H1 (cell line): Measurements from ENCODE around the gene CPNE8. TPM values are rescaled to one million over a fixed set of nuclear protein-coding genes. Genes with fewer than 3 reads are reported as not detected.

ENCODE experiments used
- CTCF ChIA-PET: fragments of 300-600 bp; sonication (Branson Sonifier 250); formaldehyde crosslinking; loops from one replicate; lab custom pipeline; 2021; ENCODE audit not compliant: partially characterized antibody; lab: Charles Lee
- POLR2A ChIA-PET: fragments of 300-600 bp; sonication (Branson Sonifier 250); formaldehyde crosslinking; loops from one replicate; lab custom pipeline; 2021; ENCODE audit warnings: inconsistent platforms; ENCODE audit not compliant: partially characterized antibody; lab: Charles Lee
- DNase-seq, 2 experiments: peaks; one replicate each; pipeline versions ENCODE4 v3.0.0 to v3.0.0-alpha.2; 2010 to 2022; ENCODE audit warnings: low spot score in 2 of 2, low read depth in 1 of 2, mixed read lengths in 1 of 2
- FAIRE-seq: peaks from 2 replicates; lab custom pipeline; 2011; peaks lifted over from hg19 to GRCh38; lab: Jason Lieb, UNC
- H2AFZ ChIP-seq: 2 replicates; pipeline ENCODE4 v1.8.1; 2012; ENCODE audit warnings: low read length, inconsistent platforms
- H2AK5ac ChIP-seq: 2 replicates; pipeline ENCODE4 v1.6.1; 2013; ENCODE audit warnings: low read depth, low read length
- H2BK120ac ChIP-seq: replicated peaks from 2 replicates; pipeline ENCODE3; 2013; ENCODE audit warnings: low read depth, low read length, inconsistent platforms
- H2BK12ac ChIP-seq: 2 replicates; pipeline ENCODE4 v1.6.1; 2013; ENCODE audit warnings: low read depth, low read length
- H2BK15ac ChIP-seq: 2 replicates; pipeline ENCODE4 v1.6.1; 2013; ENCODE audit warnings: low read length
- H2BK20ac ChIP-seq: 2 replicates; pipeline ENCODE4 v1.6.1; 2013; ENCODE audit warnings: low read length
- H2BK5ac ChIP-seq: 2 replicates; pipeline ENCODE4 v1.6.1; 2013; ENCODE audit warnings: low read depth, low read length
- H3K14ac ChIP-seq: 2 replicates; pipeline ENCODE4 v1.6.1; 2013; ENCODE audit warnings: inconsistent platforms; ENCODE audit not compliant: insufficient read length
- H3K18ac ChIP-seq: 2 replicates; pipeline ENCODE4 v1.6.1; 2013; ENCODE audit warnings: low read length; ENCODE audit errors: extremely low read depth
- H3K23ac ChIP-seq: 2 replicates; pipeline ENCODE4 v1.6.1; 2013; ENCODE audit warnings: inconsistent platforms; ENCODE audit not compliant: insufficient read length
- H3K23me2 ChIP-seq: 2 replicates; pipeline ENCODE4 v1.6.1; 2013; ENCODE audit warnings: low read depth, low read length
- H3K27ac ChIP-seq: 2 replicates; pipeline ENCODE4 v1.6.1; 2011; ENCODE audit warnings: low read depth, low read length, inconsistent platforms
- H3K27me3 ChIP-seq, 4 experiments: replicated peaks in 1 of 4; 1 replicate in 1 of 4; 2 replicates in 3 of 4; pipeline versions ENCODE4 v1.6.1 to v1.8.1; 2011 to 2013; ENCODE audit warnings: low read length in 3 of 4, mild to moderate bottlenecking in 3 of 4, inconsistent platforms in 2 of 4, mixed read lengths in 2 of 4, moderate library complexity in 1 of 4; ENCODE audit not compliant: control insufficient read depth in 3 of 4, insufficient read depth in 3 of 4; ENCODE audit errors: extremely low read depth in 1 of 4
- H3K36me3 ChIP-seq, 4 experiments: 2 replicates each; pipeline versions ENCODE4 v1.6.1 to v1.8.1; 2011 to 2013; ENCODE audit warnings: mild to moderate bottlenecking in 4 of 4, low read length in 3 of 4, moderate library complexity in 2 of 4, control low read depth in 1 of 4, inconsistent platforms in 1 of 4; ENCODE audit not compliant: insufficient read depth in 4 of 4, control insufficient read depth in 2 of 4
- H3K4ac ChIP-seq: replicated peaks from 2 replicates; pipeline ENCODE3; 2013; ENCODE audit warnings: low read length, low read depth, mixed read lengths, inconsistent platforms; ENCODE audit not compliant: insufficient read length
- H3K4me1 ChIP-seq, 4 experiments: replicated peaks in 1 of 4; 1 replicate in 1 of 4; 2 replicates in 3 of 4; pipeline versions ENCODE4 v1.6.1 to v1.8.1; 2011 to 2013; ENCODE audit warnings: low read length in 3 of 4, inconsistent platforms in 2 of 4, mixed read lengths in 1 of 4; ENCODE audit not compliant: insufficient read depth in 4 of 4, control insufficient read depth in 3 of 4
- H3K4me2 ChIP-seq, 2 experiments: 2 replicates each; pipeline versions ENCODE4 v1.6.1 to v1.8.1; 2011 to 2013; ENCODE audit warnings: low read depth in 2 of 2, low read length in 2 of 2, control low read depth in 1 of 2, inconsistent platforms in 1 of 2, mild to moderate bottlenecking in 1 of 2; ENCODE audit not compliant: insufficient read depth in 1 of 2
- H3K4me3 ChIP-seq, 4 experiments: fragments of 200-600, 300-600 bp in 1 of 4; sonication (generic), shearing (Covaris generic), sonication (Bioruptor Twin) in 1 of 4; 2 replicates each; pipeline versions ENCODE4 v1.5.1 to v1.8.1; 2011 to 2016; ENCODE audit warnings: low read length in 4 of 4, low read depth in 3 of 4, control low read depth in 2 of 4, inconsistent platforms in 2 of 4, mild to moderate bottlenecking in 2 of 4, mixed read lengths in 1 of 4, moderate library complexity in 1 of 4; ENCODE audit not compliant: insufficient read depth in 2 of 4; ENCODE audit errors: extremely low read depth in 1 of 4
- H3K56ac ChIP-seq: replicated peaks from 2 replicates; pipeline ENCODE3; 2013; ENCODE audit warnings: low read depth, mild to moderate bottlenecking, mixed read lengths, low read length, inconsistent platforms; ENCODE audit not compliant: insufficient read length
- H3K79me1 ChIP-seq: 2 replicates; pipeline ENCODE4 v1.6.1; 2013; ENCODE audit warnings: low read depth, low read length, control low read depth
- H3K79me2 ChIP-seq, 2 experiments: 2 replicates each; pipeline versions ENCODE4 v1.6.1 to v1.8.1; 2012 to 2013; ENCODE audit warnings: low read length in 2 of 2, mild to moderate bottlenecking in 2 of 2, inconsistent platforms in 1 of 2; ENCODE audit not compliant: insufficient read depth in 2 of 2, control insufficient read depth in 1 of 2
- H3K9ac ChIP-seq, 4 experiments: replicated peaks in 1 of 4; 1 replicate in 1 of 4; 2 replicates in 3 of 4; pipeline versions ENCODE4 v1.6.1 to v1.8.1; 2011 to 2013; ENCODE audit warnings: low read depth in 3 of 4, low read length in 3 of 4, control low read depth in 2 of 4, mild to moderate bottlenecking in 2 of 4, moderate library complexity in 2 of 4, inconsistent platforms in 1 of 4; ENCODE audit errors: extremely low read depth in 1 of 4
- H3K9me3 ChIP-seq, 2 experiments: 2 replicates each; pipeline versions ENCODE4 v1.6.1 to v1.8.1; 2012 to 2013; ENCODE audit warnings: mild to moderate bottlenecking in 2 of 2, moderate library complexity in 2 of 2, control low read depth in 1 of 2, inconsistent platforms in 1 of 2, low read depth in 1 of 2, low read length in 1 of 2, mixed read lengths in 1 of 2; ENCODE audit not compliant: insufficient read depth in 2 of 2
- H4K20me1 ChIP-seq, 2 experiments: replicated peaks in 1 of 2; 2 replicates each; pipeline versions ENCODE3 to v1.8.1; 2011 to 2013; ENCODE audit warnings: inconsistent platforms in 2 of 2, low read length in 2 of 2, mild to moderate bottlenecking in 1 of 2; ENCODE audit not compliant: insufficient read depth in 2 of 2, control insufficient read depth in 1 of 2
- H4K5ac ChIP-seq: 2 replicates; pipeline ENCODE4 v1.6.1; 2013; ENCODE audit warnings: low read length, low read depth, mixed read lengths, inconsistent platforms; ENCODE audit not compliant: insufficient read length
- H4K8ac ChIP-seq: 2 replicates; pipeline ENCODE4 v1.8.0; 2013; ENCODE audit warnings: mild to moderate bottlenecking, moderate library complexity, low read length, inconsistent platforms; ENCODE audit not compliant: insufficient read depth; ENCODE audit errors: extremely low read depth
- H4K91ac ChIP-seq: replicated peaks from 2 replicates; pipeline ENCODE3; 2013; ENCODE audit warnings: low read length, mixed read lengths, inconsistent platforms; ENCODE audit not compliant: insufficient read length
- BRCA1 ChIP-seq: IDR thresholded peaks from 2 replicates; pipeline ENCODE4 v1.6.1; 2012; ENCODE audit warnings: low read depth, low read length, improper control_type of control experiment
- CBX8 ChIP-seq: fragments of 300-800, 300-1000 bp; sonication (generic); IDR thresholded peaks from 2 replicates; pipeline ENCODE4 v1.7.1; 2016; ENCODE audit warnings: low read depth, low read length, borderline replicate concordance
- CEBPB ChIP-seq: IDR thresholded peaks from 2 replicates; pipeline ENCODE4 v1.6.1; 2012; ENCODE audit warnings: low read depth, low read length
- CREB1 ChIP-seq: IDR thresholded peaks from 2 replicates; pipeline ENCODE4 v1.6.1; 2012; ENCODE audit warnings: inconsistent platforms
- JUND ChIP-seq: IDR thresholded peaks from 2 replicates; pipeline ENCODE4 v1.6.1; 2011; ENCODE audit warnings: mild to moderate bottlenecking, improper control_type of control experiment, low read length
- KDM1A ChIP-seq: fragments of 200-600, 300-600 bp; sonication (generic); IDR thresholded peaks from 2 replicates; pipeline ENCODE4 v1.7.1; 2016; ENCODE audit warnings: mild to moderate bottlenecking, low read length, borderline replicate concordance
- PHF8 ChIP-seq: fragments of 200-600 bp; sonication (generic); conservative IDR thresholded peaks from 2 replicates; pipeline ENCODE4 v1.7.1; 2012; ENCODE audit warnings: low read depth, mild to moderate bottlenecking, inconsistent platforms, low read length, moderate library complexity
- POLR2AphosphoS5 ChIP-seq: IDR thresholded peaks from 2 replicates; pipeline ENCODE4 v1.6.1; 2011; ENCODE audit warnings: low read depth, low read length
- SIRT6 ChIP-seq: IDR thresholded peaks from one replicate; pipeline ENCODE4 v1.7.1; 2012; ENCODE audit warnings: low read length, inconsistent platforms
- SP1 ChIP-seq: IDR thresholded peaks from 2 replicates; pipeline ENCODE4 v1.6.1; 2011; ENCODE audit warnings: low read depth, low read length
- TCF12 ChIP-seq: IDR thresholded peaks from 2 replicates; pipeline ENCODE4 v1.6.1; 2011; ENCODE audit warnings: low read depth, mild to moderate bottlenecking, low read length
- WGBS, 2 experiments: shearing (Covaris generic) in 1 of 2; methylation state at CpG; one replicate each; pipeline versions ENCODE4 v1.1.6 to v1.1.7; 2013 to 2015; ENCODE audit warnings: low lambda C conversion rate in 2 of 2, mixed read lengths in 2 of 2, inconsistent platforms in 1 of 2, low coverage in 1 of 2, missing lambda C conversion rate in 1 of 2; ENCODE audit not compliant: insufficient replicate concordance in 2 of 2, insufficient coverage in 1 of 2, insufficient read length in 1 of 2; ENCODE audit errors: extremely low coverage in 1 of 2, missing lambda C conversion rate in 1 of 2; 5-methylcytosine and 5-hydroxymethylcytosine counted together
- polyA plus RNA-seq, 7 experiments: library from polyadenylated mRNA; depleted of rRNA in 3 of 7; stranded (reverse) in 5 of 7; unstranded in 2 of 7; fragments of >200 nt in 5 of 7; fragments of 200-250 nt in 2 of 7; gene quantifications; 1 replicate in 5 of 7; 2 replicates in 1 of 7; 4 replicates in 1 of 7; pipeline versions ENCODE4 v1.2.1 to v1.2.3, GENCODE V29; 2011 to 2013; ENCODE audit warnings: missing spikeins in 2 of 7, mixed read lengths in 2 of 7
- total RNA-seq: library from RNA; stranded (reverse); fragmentation: NEBNext Ultra II Directional; extraction: Animal tissue kit (Norgen Biotek cat#: 25700); gene quantifications from 2 replicates; pipeline ENCODE4 v1.2.1, GENCODE V29; 2021

CPNE8 gene
- total and polyA plus RNA-seq, 2 of the 8 experiments (the other 6 are each of a cell fraction or from before 2014, with no cell fraction given): 2.5 to 6.8 TPM

DNA sequence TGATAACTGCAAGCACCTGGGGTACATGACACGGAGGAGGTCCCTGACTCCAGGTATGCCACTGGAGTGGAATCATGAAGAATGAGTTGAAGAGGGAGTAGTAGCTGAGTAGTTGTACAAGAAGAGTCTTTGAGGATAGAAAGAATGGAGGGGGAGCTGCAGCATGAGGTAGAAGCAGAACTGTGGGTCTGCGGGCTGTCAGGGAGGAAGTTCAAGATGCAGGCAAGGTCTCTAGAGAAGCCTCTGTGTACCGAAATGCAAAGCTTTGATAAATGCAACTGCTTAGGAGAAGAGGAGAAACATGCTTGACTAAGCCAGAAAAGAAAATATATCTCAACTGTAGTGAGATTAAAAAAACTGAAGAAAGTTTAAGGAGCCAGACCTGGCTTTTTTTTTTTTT, 91.5 kb downstream of the CPNE8 start:
- H3K23me2 ChIP-seq: no peaks in the 10 kb centered on the region
- peaks cover 0 to 2% of the 10 kb centered on the region in 2 experiments for H4K20me1 ChIP-seq
- H2AK5ac ChIP-seq: no peak overlapping the region
- H3K36me3 ChIP-seq: no peaks in the 10 kb centered on the region
- no peak overlapping the region for H2BK120ac ChIP-seq
- H2AFZ ChIP-seq: no peak overlapping the region
- no peak overlapping the region for H2BK20ac ChIP-seq
- H3K14ac ChIP-seq: no peak overlapping the region
- FAIRE-seq (no peak), DNase-seq (no peak)
- CTCF ChIA-PET: interaction anchor here (1.3 kb wide), 1 partner anchor 9 kb away, joined by 3 read pairs; no protein-coding TSS in a partner anchor
- no peaks in the 10 kb centered on the region for H3K4me1 ChIP-seq
- TF ChIP-seq CREB1 (no peak), CEBPB (no peak), TCF12 (no peak), SIRT6 (no peak), POLR2AphosphoS5 (no peak), BRCA1 (no peak), JUND (no peak), CBX8 (no peak), SP1 (no peak), PHF8 (no peak), KDM1A (no peak)
- no peaks in the 10 kb centered on the region for H3K27me3 ChIP-seq
- H3K23ac ChIP-seq: no peak overlapping the region
- no peak overlapping the region for H3K4me3 ChIP-seq
- 90% methylated on average over 3 of the region's 3 CpGs; no CpG with 5 or more reads in 1 of the 2 experiments for WGBS, 2 experiments
- no peaks in the 10 kb centered on the region for H3K9me3 ChIP-seq
- H3K79me2 ChIP-seq: no peaks in the 10 kb centered on the region
- H4K91ac ChIP-seq: no peak overlapping the region
- H3K79me1 ChIP-seq: no peaks in the 10 kb centered on the region
- H4K5ac ChIP-seq: no peak overlapping the region
- H3K4me2 ChIP-seq: no peak overlapping the region
- no peak overlapping the region for H3K4ac ChIP-seq
- no peak overlapping the region for H3K18ac ChIP-seq
- H2BK12ac ChIP-seq: no peak overlapping the region
- POLR2A ChIA-PET: no interaction called here
- H3K27ac ChIP-seq: no peak overlapping the region
- no peak overlapping the region for H3K56ac ChIP-seq
- H2BK15ac ChIP-seq: no peak overlapping the region
- no peak overlapping the region for H4K8ac ChIP-seq
- H3K9ac ChIP-seq: no peak overlapping the region
- no peak overlapping the region for H2BK5ac ChIP-seq
